ENCODE data around the gene RNU7-1.

RNU7-1 gene

GRCh38 chr12:6954316-6955107 is 10.9 kb downstream of the RNU7-1 start:
- H3K4me3 ChIP-seq (ENCODE audit: control insufficient read depth, low read depth, low read length): no peak overlapping the region
- no peak for TF ChIP-seq CTCF (IDR thresholded peaks at IDR 0.05; ENCODE audit: control insufficient read depth, insufficient read depth, low read depth, low read length, missing control alignments)
- DNase-seq (ENCODE audit: low read depth): no peak

GRCh38 chr12:6955108-6956020 is 11.7 kb downstream of the RNU7-1 start:
- H3K4me3 ChIP-seq (ENCODE audit: control insufficient read depth, low read depth, low read length): no peak overlapping the region
- no peak for TF ChIP-seq CTCF (IDR thresholded peaks at IDR 0.05; ENCODE audit: control insufficient read depth, insufficient read depth, low read depth, low read length, missing control alignments)
- no peak for DNase-seq (ENCODE audit: low read depth)

- no peak overlapping the region for H3K4me3 ChIP-seq (ENCODE audit: control insufficient read depth, low read depth, low read length)
- TF ChIP-seq CTCF (IDR thresholded peaks at IDR 0.05; ENCODE audit: control insufficient read depth, insufficient read depth, low read depth, low read length, missing control alignments): no peak
- DNase-seq (ENCODE audit: low read depth): no peak
Observed at GRCh38 chr12:6956021-6956727, 12.6 kb downstream of the RNU7-1 start.

GRCh38 chr12:6957151-6957701 is 13.6 kb downstream of the RNU7-1 start:
- DNase-seq (ENCODE audit: low read depth): no peak
- H3K4me3 ChIP-seq (ENCODE audit: control insufficient read depth, low read depth, low read length): no peak overlapping the region
- TF ChIP-seq CTCF (IDR thresholded peaks at IDR 0.05; ENCODE audit: control insufficient read depth, insufficient read depth, low read depth, low read length, missing control alignments): no peak

GRCh38 chr12:6957741-6958608 is 14.4 kb downstream of the RNU7-1 start:
- no peak for TF ChIP-seq CTCF (IDR thresholded peaks at IDR 0.05; ENCODE audit: control insufficient read depth, insufficient read depth, low read depth, low read length, missing control alignments)
- H3K4me3 ChIP-seq (ENCODE audit: control insufficient read depth, low read depth, low read length): no peak overlapping the region
- DNase-seq (ENCODE audit: low read depth): no peak
